Gastrocnemius medialis (tissue), 4 donors: ENCODE data around the gene LCN2. TPM values are rescaled to one million over a fixed set of nuclear protein-coding genes. Genes with fewer than 3 reads are reported as not detected.

Experiments
- ATAC-seq, 2 donors: fragments of 150-250 bp; one replicate each; pipeline ENCODE4 v1.9.1; 2016
- DNase-seq, 2 donors: peaks; one replicate each; pipeline ENCODE4 v3.0.0-alpha.2; 2019
- H3K27ac ChIP-seq, 4 donors: fragments of 200-600 bp; sonication (generic); 1 replicate in 1 of 4; 2 replicates in 3 of 4; pipeline ENCODE4 v1.5.1; 2016 to 2018; ENCODE audit warnings: mild to moderate bottlenecking in 2 of 4, moderate library complexity in 1 of 4
- H3K27me3 ChIP-seq, 3 donors: fragments of 200-600 bp; sonication (generic) in 2 of 3; 1 replicate in 1 of 3; 2 replicates in 2 of 3; pipeline versions ENCODE4 v1.5.1 to v1.6.0; 2016 to 2019; ENCODE audit warnings: mild to moderate bottlenecking in 1 of 3, moderate library complexity in 1 of 3
- H3K36me3 ChIP-seq, 2 donors: fragments of 200-600 bp; sonication (generic) in 1 of 2; one replicate each; pipeline ENCODE4 v1.5.1; 2017 to 2018
- H3K4me1 ChIP-seq, 2 donors: fragments of 200-600 bp; sonication (generic) in 1 of 2; one replicate each; pipeline ENCODE4 v1.5.1; 2016 to 2017; ENCODE audit warnings: mild to moderate bottlenecking in 2 of 2
- H3K4me3 ChIP-seq, 4 donors: fragments of 200-600 bp; sonication (generic) in 3 of 4; 1 replicate in 1 of 4; 2 replicates in 3 of 4; pipeline ENCODE4 v1.5.1; 2016 to 2019; ENCODE audit warnings: mild to moderate bottlenecking in 2 of 4
- H3K9me3 ChIP-seq, 3 donors: fragments of 200-600 bp; sonication (generic) in 2 of 3; 1 replicate in 1 of 3; 2 replicates in 2 of 3; pipeline ENCODE4 v1.5.1; 2016 to 2019
- CTCF ChIP-seq, 5 experiments: fragments of 450-650 bp in 3 of 5; fragments of 200-600 bp in 2 of 5; sonication (generic) in 2 of 5; IDR thresholded peaks in 4 of 5; conservative IDR thresholded peaks in 1 of 5; 1 replicate in 4 of 5; 2 replicates in 1 of 5; pipeline ENCODE4 v1.5.1; 2016 to 2019; ENCODE audit warnings: antibody characterized with exemption in 5 of 5, mild to moderate bottlenecking in 3 of 5, moderate library complexity in 3 of 5
- POLR2A ChIP-seq, 2 donors: fragments of 450-650 bp; IDR thresholded peaks; one replicate each; pipeline ENCODE4 v1.6.1; 2017; ENCODE audit warnings: antibody characterized with exemption in 2 of 2, mild to moderate bottlenecking in 2 of 2, moderate library complexity in 2 of 2
- in situ Hi-C, 4 donors: fragments of 200-750 bp; cut with MboI; loops; one replicate each; pipeline versions ENCODE4 v1.15.0 to v1.8.0; 2017; ENCODE audit warnings: low sequenced_read_pairs in 4 of 4
- intact Hi-C: fragments of 100-400 bp; cut with DNase I; formaldehyde crosslinking; loops from one replicate; pipeline ENCODE4 v1.15.1; 2023; ENCODE audit warnings: low total_unique reads
- total RNA-seq, 4 donors: library from RNA; depleted of rRNA; stranded (reverse); fragments of >200 nt; gene quantifications; one replicate each; pipeline versions ENCODE4 v1.1.0 to v1.2.3, GENCODE V29; 2016

Gene LCN2
- total RNA-seq, 4 donors from 2014 or later: 1.00 TPM; not detected in 3

DNA sequence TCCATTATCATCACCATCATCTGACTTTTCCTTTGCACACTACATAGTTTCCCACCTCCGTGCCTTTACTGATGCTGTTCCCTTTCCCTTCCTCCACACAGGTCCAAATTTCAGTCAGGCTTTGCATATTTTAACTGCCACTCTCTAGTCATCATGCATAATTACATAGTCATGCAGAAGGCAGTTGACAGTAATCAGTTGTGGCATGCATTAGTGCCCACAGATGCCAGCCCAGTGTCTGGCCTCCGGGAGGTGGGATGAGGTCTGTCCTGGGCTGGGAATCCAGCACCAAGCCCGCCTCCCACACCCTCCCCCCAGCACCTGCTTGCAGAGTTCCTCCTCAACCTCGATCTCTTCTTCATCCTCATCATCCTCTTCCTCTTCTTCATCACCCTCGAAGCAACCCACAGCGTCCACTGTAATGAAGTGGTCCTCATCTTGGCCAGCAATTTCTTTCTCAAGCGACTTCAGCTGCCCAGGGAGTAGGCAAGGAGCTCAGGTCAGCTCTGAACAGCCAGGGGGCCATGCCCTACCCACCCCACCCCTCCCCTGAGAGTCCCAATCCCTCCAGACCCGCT lies 19.6 kb downstream of the LCN2 start:
- Histone ChIP-seq H3K4me1 (no peaks in the 10 kb centered on the region), H3K9me3 (no peaks in the 10 kb centered on the region), H3K27ac (no peak overlapping the region), H3K27me3 (no peaks in the 10 kb centered on the region), H3K36me3 (peaks cover 0 to 64% of the 10 kb centered on the region in 2 donors), H3K4me3 (no peak overlapping the region)
- in situ Hi-C loops: no loop called here
- DNase-seq (no peak), ATAC-seq (no peak)
- TF ChIP-seq POLR2A (IDR thresholded peaks at IDR 0.05) (no peak), CTCF (IDR thresholded peaks at IDR 0.05 in 4 of 5, conservative IDR thresholded peaks at IDR 0.05 in 1 of 5) (no peak)
- intact Hi-C loops: no loop called here

DNA sequence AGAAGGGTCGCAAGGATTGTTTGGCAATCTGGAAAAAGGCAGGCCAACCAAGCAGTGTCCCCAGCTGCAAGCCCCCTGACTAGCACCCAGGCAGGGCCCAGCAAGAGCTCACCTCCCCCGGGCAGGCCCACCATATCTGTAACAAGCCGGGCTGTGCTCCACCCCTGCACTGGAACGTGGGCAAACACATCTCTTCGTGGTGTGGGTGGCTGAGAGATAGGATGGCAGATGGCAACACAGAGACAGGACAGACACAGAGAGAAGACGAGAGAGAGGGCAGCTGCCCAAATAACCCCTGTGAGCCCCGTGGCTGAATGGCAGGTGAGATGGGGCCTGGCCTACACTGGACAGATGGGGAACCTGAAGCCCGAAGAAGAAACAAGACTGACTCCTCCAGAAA lies 20.2 kb downstream of the LCN2 start:
- in situ Hi-C loops: no loop called here
- ATAC-seq (no peak), DNase-seq (no peak)
- Histone ChIP-seq H3K4me3 (no peak overlapping the region), H3K36me3 (peaks cover 0 to 63% of the 10 kb centered on the region in 2 donors), H3K27ac (no peak overlapping the region), H3K9me3 (no peaks in the 10 kb centered on the region), H3K27me3 (no peaks in the 10 kb centered on the region), H3K4me1 (no peaks in the 10 kb centered on the region)
- intact Hi-C loops: no loop called here
- TF ChIP-seq CTCF (IDR thresholded peaks at IDR 0.05 in 4 of 5, conservative IDR thresholded peaks at IDR 0.05 in 1 of 5) (no peak), POLR2A (IDR thresholded peaks at IDR 0.05) (no peak)

DNA sequence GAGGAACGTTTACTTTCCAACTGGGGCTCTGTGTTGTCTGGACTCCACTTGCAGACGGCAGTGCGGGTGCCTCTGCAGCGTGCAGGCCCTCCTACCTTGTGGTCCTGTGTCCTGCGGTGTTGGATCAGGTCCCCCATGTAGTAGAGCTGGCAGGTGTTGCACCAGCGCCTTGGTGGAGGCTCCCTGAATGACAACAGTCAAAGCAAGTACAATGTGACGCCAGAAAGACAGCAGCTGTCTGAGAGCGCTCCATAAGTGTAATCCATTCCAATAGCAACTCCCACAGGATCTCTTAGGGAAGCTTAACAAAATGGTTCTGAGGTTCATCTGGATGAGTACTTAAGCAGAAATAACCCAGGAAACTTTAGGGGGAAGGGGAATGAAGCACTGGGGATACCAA lies 20.7 kb downstream of the LCN2 start:
- H3K4me1 ChIP-seq: no peaks in the 10 kb centered on the region
- DNase-seq (no peak), ATAC-seq (no peak)
- no peaks in the 10 kb centered on the region for H3K9me3 ChIP-seq
- intact Hi-C loops (no loop called here), in situ Hi-C loops (no loop called here)
- peaks cover 0 to 63% of the 10 kb centered on the region in 2 donors for H3K36me3 ChIP-seq
- no peaks in the 10 kb centered on the region for H3K27me3 ChIP-seq
- TF ChIP-seq POLR2A (IDR thresholded peaks at IDR 0.05) (no peak), CTCF (IDR thresholded peaks at IDR 0.05 in 4 of 5, conservative IDR thresholded peaks at IDR 0.05 in 1 of 5) (no peak)
- H3K4me3 ChIP-seq: no peak overlapping the region
- H3K27ac ChIP-seq: no peak overlapping the region

GRCh38 chr9:128174062-128174461 lies 24.8 kb downstream of the LCN2 start:
- TF ChIP-seq CTCF (IDR thresholded peaks at IDR 0.05 in 4 of 5, conservative IDR thresholded peaks at IDR 0.05 in 1 of 5): no peak
- no peak for TF ChIP-seq POLR2A (IDR thresholded peaks at IDR 0.05)
- H3K4me3 ChIP-seq: no peak overlapping the region

DNA sequence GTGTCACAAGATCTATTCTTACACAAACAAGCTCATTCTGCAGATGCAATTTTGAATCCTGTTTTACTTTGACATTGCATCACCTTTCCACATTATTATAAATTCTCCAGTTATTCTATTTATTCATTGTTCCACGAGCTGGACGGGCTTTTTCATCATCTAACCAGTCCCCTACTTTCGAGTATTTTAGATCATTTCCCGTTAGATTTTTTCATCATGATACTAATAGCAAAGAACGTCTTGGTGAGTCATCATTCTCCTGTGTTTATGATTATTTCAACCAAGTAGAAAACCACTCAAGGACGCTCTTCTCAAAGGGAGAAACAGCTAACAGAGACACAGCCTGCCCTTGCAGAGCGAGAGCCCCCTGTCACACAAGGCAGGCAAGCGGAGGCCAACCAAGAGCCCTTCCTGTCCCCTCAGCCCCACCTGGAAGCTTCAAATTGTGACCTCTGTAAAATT lies 25.9 kb downstream of the LCN2 start:
- TF ChIP-seq POLR2A (IDR thresholded peaks at IDR 0.05) (no peak), CTCF (IDR thresholded peaks at IDR 0.05 in 4 of 5, conservative IDR thresholded peaks at IDR 0.05 in 1 of 5) (no peak)
- no peaks in the 10 kb centered on the region for H3K4me1 ChIP-seq
- in situ Hi-C loops: loop anchor here in 1 of 4 donors (25.0 kb wide), 1 partner anchor 162 kb away; the partner anchor contains the start of gene SLC27A4
- no peaks in the 10 kb centered on the region for H3K9me3 ChIP-seq
- no peak overlapping the region for H3K27ac ChIP-seq
- H3K36me3 ChIP-seq: peaks cover 0 to 64% of the 10 kb centered on the region in 2 donors
- H3K4me3 ChIP-seq: no peak overlapping the region
- intact Hi-C loops: no loop called here
- ATAC-seq (no peak), DNase-seq (no peak)
- H3K27me3 ChIP-seq: no peaks in the 10 kb centered on the region

More at GRCh38 chr9:128174062-128174461, 24.8 kb downstream of the LCN2 start:
- no peak for DNase-seq
- H3K4me1 ChIP-seq: no peaks in the 10 kb centered on the region
- no peak overlapping the region for H3K27ac ChIP-seq
- intact Hi-C loops (no loop called here), in situ Hi-C loops (no loop called here)
- peaks cover 0 to 64% of the 10 kb centered on the region in 2 donors for H3K36me3 ChIP-seq
- ATAC-seq: no peak
- no peaks in the 10 kb centered on the region for H3K9me3 ChIP-seq
- H3K27me3 ChIP-seq: no peaks in the 10 kb centered on the region
